HG03097 (cell line): ENCODE results near the gene MORC1.
"Not testable (repeated sequence)": the region's sequence is repeated elsewhere in the genome, so short reads cannot be mapped to it uniquely, and the experiment has no call there.

ENCODE experiments used
- ATAC-seq: cut with Tn5 transposase; IDR thresholded peaks from one replicate; pipeline ENCODE4 v1.9.1; 2021; ENCODE audit not compliant: unreplicated experiment, low FRiP score

Gene MORC1

DNA sequence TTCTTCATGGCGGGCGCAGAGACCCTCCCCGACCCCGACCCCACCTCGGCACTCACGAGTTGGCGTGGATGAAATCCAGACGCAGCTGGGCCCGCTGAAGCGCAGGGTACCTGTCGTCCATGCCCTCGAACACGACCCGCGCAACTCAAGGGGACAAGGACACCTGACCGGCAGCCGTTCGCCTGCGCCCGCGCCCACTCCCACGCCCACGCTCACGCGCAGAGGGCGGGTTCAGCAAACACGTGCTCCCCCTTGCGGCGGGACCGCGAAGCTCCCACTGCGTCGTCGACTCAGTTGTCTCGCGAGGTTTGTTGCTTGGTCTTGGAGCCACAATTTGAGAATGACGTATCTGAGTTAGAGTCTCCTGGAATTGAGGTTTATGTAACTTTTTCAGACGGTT is at the start of gene MORC1:
Gene MORC1 (minus strand): TSS at position 196 of the 400 bp plus-strand sequence. CDS start 75 bp downstream, at position 121.
- ATAC-seq: no peak

- ATAC-seq: no peak
Measured at GRCh38 chr3:109165905-109166304, 48.0 kb upstream of the MORC1 start.

GRCh38 chr3:109161487-109162123 is 43.7 kb upstream of the MORC1 start:
- ATAC-seq: no peak

GRCh38 chr3:109155828-109156227 is 37.9 kb upstream of the MORC1 start:
- no peak for ATAC-seq

- ATAC-seq: no peak
Measured at GRCh38 chr3:109154979-109155378, 37.0 kb upstream of the MORC1 start.

- no peak for ATAC-seq
Measured at GRCh38 chr3:109152320-109152719, 34.4 kb upstream of the MORC1 start.

DNA sequence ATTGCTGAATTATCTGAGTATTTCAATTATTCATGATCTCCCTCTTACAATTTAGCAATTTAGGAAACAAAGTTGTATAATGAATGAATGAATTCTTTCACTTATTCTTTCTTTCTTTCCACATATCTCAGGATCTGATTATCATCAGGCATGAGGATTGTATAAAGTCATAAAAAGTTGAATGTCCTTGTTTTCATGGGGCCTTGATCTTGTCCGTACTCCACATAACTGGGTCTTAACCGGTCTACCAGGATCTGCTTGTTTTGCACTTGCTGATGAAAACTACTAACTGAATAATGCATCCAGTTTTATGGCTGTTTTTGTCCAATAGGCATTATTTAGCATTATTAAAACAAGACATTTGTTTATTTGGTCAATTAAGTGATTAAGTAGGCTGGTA is 31.1 kb upstream of the MORC1 start:
- no peak for ATAC-seq

DNA sequence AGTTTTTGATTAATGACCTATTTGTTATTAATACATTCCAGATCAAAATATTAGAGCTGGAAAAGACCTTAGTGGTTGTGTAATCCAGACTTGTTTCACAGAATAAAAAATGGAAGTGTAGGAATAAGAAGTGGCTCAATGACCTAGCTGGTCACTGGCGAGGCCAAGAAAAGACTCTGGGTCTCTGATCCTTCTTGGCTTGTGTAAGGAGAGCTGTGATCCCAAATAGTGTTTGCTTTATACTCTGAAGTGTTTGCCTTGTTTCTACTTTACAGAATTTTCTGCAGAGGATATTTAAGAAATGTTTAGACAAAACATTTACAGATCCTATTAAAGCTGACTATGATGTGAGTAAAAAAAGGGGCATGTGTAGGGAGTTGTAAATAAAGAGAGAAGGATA is 25.7 kb upstream of the MORC1 start:
- no peak for ATAC-seq

DNA sequence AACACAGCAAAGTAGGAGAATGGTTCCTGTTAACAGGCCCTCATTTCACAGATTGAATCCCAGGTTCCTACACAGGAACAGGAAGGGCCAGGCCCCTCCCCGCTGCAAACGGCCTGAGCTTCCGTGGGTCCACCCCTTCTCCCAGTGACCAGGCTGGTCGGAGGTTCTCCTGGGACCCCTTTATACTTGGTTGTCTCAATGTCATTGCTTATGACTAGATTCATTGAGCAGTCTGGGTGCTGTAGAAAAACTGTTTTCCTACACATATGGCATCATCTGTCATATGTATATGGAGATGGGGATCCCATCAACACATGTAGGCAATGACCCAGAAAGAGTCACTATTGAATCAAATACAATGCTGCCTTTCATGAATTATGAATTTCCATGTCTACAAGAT is 22.4 kb upstream of the MORC1 start:
- no peak for ATAC-seq

DNA sequence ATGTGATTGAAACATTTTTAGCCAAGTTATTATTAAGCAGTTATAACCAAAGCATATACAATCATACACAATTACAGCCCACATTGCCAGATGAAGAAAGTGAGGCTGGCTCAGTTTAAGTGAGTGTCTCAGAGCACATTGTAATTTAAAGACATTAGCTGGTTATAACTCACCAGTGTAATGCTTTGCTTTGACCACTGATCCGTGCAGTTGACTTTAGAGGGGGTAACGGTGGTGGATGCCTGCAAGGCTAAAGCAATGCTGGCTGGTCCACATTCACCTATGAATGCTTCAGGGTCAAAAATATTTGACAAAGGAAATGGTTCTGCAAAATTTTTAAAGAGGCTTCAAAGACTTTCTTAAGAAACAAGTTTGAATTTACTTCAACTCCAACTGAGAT is 19.8 kb upstream of the MORC1 start:
- no peak for ATAC-seq

- ATAC-seq: no peak
Measured at GRCh38 chr3:109136523-109136922, 18.6 kb upstream of the MORC1 start, which contains the start of gene C3orf85. Gene C3orf85, plus strand, starts transcription at chr3:109136719. Its CDS starts 129 bp downstream, at chr3:109136848.

GRCh38 chr3:109133474-109133816 is 15.5 kb upstream of the MORC1 start:
- not testable (repeated sequence) for ATAC-seq

- ATAC-seq: no peak
Measured at GRCh38 chr3:109132801-109133473, 15.0 kb upstream of the MORC1 start.

- no peak for ATAC-seq
Measured at GRCh38 chr3:109131276-109131675, 13.3 kb upstream of the MORC1 start.

DNA sequence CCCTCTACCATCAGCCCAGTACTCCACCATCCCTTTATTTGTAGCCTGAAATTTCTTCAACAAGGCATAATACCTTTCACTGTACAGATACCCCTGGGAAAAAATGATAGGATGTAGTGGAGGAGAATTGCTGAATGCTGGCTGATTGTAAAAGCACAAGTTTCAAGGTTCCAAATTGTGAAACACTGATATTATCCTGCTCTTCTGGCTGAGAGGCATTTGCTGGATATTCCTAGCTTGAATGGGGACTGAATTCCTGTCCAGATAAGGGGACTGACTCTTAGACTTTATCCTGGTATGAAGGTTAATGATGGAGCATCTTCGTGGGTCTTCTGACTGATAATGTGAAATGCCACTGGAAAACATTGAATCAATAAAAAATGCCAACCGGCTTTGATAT is 9.6 kb upstream of the MORC1 start:
- no peak for ATAC-seq

- ATAC-seq: no peak
Measured at GRCh38 chr3:109125902-109126301, 8.0 kb upstream of the MORC1 start.

- no peak for ATAC-seq
Measured at GRCh38 chr3:109122690-109123089, 4.8 kb upstream of the MORC1 start.

GRCh38 chr3:109118584-109118983 is 650 bp upstream of the MORC1 start:
- no peak for ATAC-seq

- no peak for ATAC-seq
Measured at GRCh38 chr3:109116031-109116430, 1.9 kb downstream of the MORC1 start.

- ATAC-seq: no peak
Measured at GRCh38 chr3:109115451-109115850, 2.5 kb downstream of the MORC1 start.

DNA sequence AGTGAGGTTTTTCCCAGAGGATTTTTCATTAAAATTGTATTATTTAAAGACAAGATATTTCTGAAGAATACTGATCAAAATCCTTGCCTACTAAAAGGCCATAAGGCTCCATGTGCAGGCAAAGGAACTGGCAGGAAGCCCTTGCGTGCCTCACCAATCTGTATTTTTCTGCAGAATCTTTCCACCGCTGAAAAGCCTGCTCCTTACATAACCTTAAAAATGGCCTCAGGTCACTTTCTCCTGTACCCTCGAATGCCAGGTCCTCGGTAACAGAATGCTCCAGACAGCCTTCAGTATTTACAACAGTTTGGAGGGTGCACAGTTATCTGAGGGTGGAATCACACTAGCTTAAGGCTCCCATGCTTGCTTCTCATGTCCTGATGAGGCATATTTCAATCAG is 3.2 kb downstream of the MORC1 start:
- ATAC-seq: no peak

DNA sequence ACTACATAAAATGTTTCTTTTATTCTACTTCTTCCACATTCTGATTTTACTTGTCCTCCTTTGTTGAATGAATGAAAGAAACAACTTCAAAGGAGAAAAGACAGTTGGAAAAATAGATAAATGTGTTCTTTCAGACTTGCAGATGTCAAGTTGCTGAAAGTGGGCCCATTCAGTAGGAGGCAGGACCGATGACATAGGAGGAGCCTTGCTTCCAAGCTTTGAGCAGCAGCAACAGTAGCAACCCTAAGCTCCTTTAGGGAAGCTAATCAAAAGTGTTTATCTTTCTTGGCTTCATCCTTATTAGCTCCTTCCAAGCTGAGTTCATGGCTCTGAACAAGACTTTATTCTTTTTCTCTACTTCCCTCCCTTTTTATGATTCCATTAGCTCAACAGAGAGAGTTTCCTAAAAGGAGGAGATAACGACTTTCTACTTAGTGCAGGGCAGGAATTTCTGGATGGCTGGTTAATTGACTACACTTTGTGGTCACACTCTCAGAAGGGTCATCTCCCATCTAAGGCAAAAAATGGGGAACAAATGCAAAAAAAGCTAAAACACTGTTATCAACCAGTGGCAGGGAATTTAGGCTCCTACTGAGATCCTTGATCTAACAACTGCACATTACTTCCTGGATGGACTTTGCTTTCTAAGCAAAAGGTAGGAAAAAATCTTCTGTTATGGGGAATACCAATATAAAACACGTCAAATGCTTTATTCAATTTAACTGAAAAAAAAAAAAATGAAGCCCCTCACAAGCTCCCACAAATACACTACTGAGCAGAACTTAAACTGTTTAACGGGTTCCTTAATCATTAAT is 4.8 kb downstream of the MORC1 start:
- no peak for ATAC-seq
